Neural cell (in vitro differentiated cells): ENCODE results near the gene C12orf75. TPM values are rescaled to one million over a fixed set of nuclear protein-coding genes. Genes with fewer than 3 reads are reported as not detected.
"Not testable (repeated sequence)": the region's sequence is repeated elsewhere in the genome, so short reads cannot be mapped to it uniquely, and the experiment has no call there.

Experiments
- H2AFZ ChIP-seq: fragments of 200-600, 300-800 bp; sonication (generic), shearing (Covaris generic); 2 replicates; pipeline ENCODE4 v1.6.0; 2014; ENCODE audit warnings: low read depth, mild to moderate bottlenecking, antibody characterized with exemption, low read length, moderate library complexity
- H3F3A ChIP-seq: fragments of 200-600 bp; shearing (Covaris generic); 2 replicates; pipeline ENCODE4 v1.6.1; 2016; ENCODE audit warnings: mild to moderate bottlenecking, moderate library complexity, mixed read lengths, antibody characterized with exemption, low read length; ENCODE audit not compliant: insufficient read depth, poor library complexity, severe bottlenecking
- H3K27ac ChIP-seq: fragments of 200-600, 300-800 bp; sonication (generic), shearing (Covaris generic); 2 replicates; pipeline ENCODE4 v1.5.1; 2014; ENCODE audit warnings: mild to moderate bottlenecking, low read length, moderate library complexity
- H3K27me3 ChIP-seq: fragments of 300-800, 200-600 bp; sonication (generic), shearing (Covaris generic); 2 replicates; pipeline ENCODE4 v1.6.0; 2014; ENCODE audit warnings: mild to moderate bottlenecking, low read depth, low read length, moderate library complexity; ENCODE audit not compliant: insufficient read depth
- H3K36me3 ChIP-seq: fragments of 300-800, 200-600 bp; sonication (generic), shearing (Covaris generic); 2 replicates; pipeline ENCODE4 v1.5.1; 2014; ENCODE audit warnings: mild to moderate bottlenecking, antibody characterized with exemption, low read length, moderate library complexity; ENCODE audit not compliant: insufficient read depth
- H3K4me2 ChIP-seq: fragments of 300-800, 200-600 bp; sonication (generic), shearing (Covaris generic); 2 replicates; pipeline ENCODE4 v1.6.0; 2014; ENCODE audit warnings: mild to moderate bottlenecking, low read length
- H3K4me3 ChIP-seq: fragments of 300-800, 200-600 bp; sonication (generic), shearing (Covaris generic); 2 replicates; pipeline ENCODE4 v1.5.1; 2014; ENCODE audit warnings: mild to moderate bottlenecking, low read length, moderate library complexity
- H3K79me2 ChIP-seq: fragments of 200-600 bp; shearing (Covaris generic); replicated peaks from 2 replicates; pipeline ENCODE4 v1.6.0; 2014; ENCODE audit warnings: mild to moderate bottlenecking, low read length, moderate library complexity; ENCODE audit not compliant: insufficient read depth
- H3K9ac ChIP-seq: fragments of 300-800, 200-600 bp; sonication (generic), shearing (Covaris generic); 2 replicates; pipeline ENCODE4 v1.6.1; 2016; ENCODE audit warnings: mild to moderate bottlenecking, low read length, mixed read lengths
- H3K9me2 ChIP-seq: fragments of 200-600 bp; shearing (Covaris generic); 2 replicates; pipeline ENCODE4 v1.6.1; 2016; ENCODE audit warnings: mild to moderate bottlenecking, low read length, mixed read lengths; ENCODE audit not compliant: insufficient read depth
- H3K9me3 ChIP-seq: fragments of 200-600, 300-800 bp; sonication (generic), shearing (Covaris generic); 2 replicates; pipeline ENCODE4 v1.6.1; 2016; ENCODE audit warnings: mild to moderate bottlenecking, mixed run types, low read length, moderate library complexity, mixed read lengths
- H4K20me1 ChIP-seq: fragments of 200-600 bp; shearing (Covaris generic); 2 replicates; pipeline ENCODE4 v1.6.1; 2016; ENCODE audit warnings: mild to moderate bottlenecking, mixed run types; ENCODE audit not compliant: insufficient read depth
- CTCF ChIP-seq: fragments of 450-650 bp; IDR thresholded peaks from 2 replicates; pipeline ENCODE4 v1.5.1; 2014; ENCODE audit warnings: antibody characterized with exemption, mild to moderate bottlenecking, moderate library complexity; ENCODE audit not compliant: poor library complexity, severe bottlenecking
- EP300 ChIP-seq: fragments of 450-650 bp; conservative IDR thresholded peaks from 2 replicates; pipeline ENCODE4 v1.6.1; 2014; ENCODE audit warnings: antibody characterized with exemption, mild to moderate bottlenecking, moderate library complexity; ENCODE audit not compliant: poor library complexity, severe bottlenecking
- EZH2 ChIP-seq: fragments of 200-600, 300-800 bp; shearing (Covaris generic), sonication (generic); IDR thresholded peaks from 2 replicates; pipeline ENCODE4 v1.6.1; 2014; ENCODE audit warnings: antibody characterized with exemption, low read length, borderline replicate concordance, mild to moderate bottlenecking; ENCODE audit not compliant: insufficient read depth, poor library complexity, severe bottlenecking
- MXI1 ChIP-seq: fragments of 450-650 bp; conservative IDR thresholded peaks from 2 replicates; pipeline ENCODE4 v1.6.1; 2014; ENCODE audit warnings: antibody characterized with exemption, mild to moderate bottlenecking; ENCODE audit not compliant: poor library complexity, severe bottlenecking
- POLR2AphosphoS5 ChIP-seq: IDR thresholded peaks from 2 replicates; pipeline ENCODE4 v1.6.1; 2012
- RAD21 ChIP-seq: fragments of 450-650 bp; conservative IDR thresholded peaks from 2 replicates; pipeline ENCODE4 v1.6.1; 2014; ENCODE audit warnings: antibody characterized with exemption, mild to moderate bottlenecking, moderate library complexity
- REST ChIP-seq: IDR thresholded peaks from 2 replicates; pipeline ENCODE4 v1.6.1; 2012; ENCODE audit warnings: borderline replicate concordance
- SMC3 ChIP-seq: fragments of 450-650 bp; conservative IDR thresholded peaks from 2 replicates; pipeline ENCODE4 v1.6.1; 2014; ENCODE audit warnings: antibody characterized with exemption, mild to moderate bottlenecking, moderate library complexity; ENCODE audit not compliant: poor library complexity
- TAF1 ChIP-seq: IDR thresholded peaks from 2 replicates; pipeline ENCODE4 v1.6.1; 2012; ENCODE audit warnings: low read depth
- polyA plus RNA-seq: library from polyadenylated mRNA; depleted of rRNA; stranded (reverse); fragments of >200 nt; gene quantifications from 2 replicates; pipeline ENCODE4 v1.2.3, GENCODE V29; 2014

Gene C12orf75
- polyA plus RNA-seq, 1 donor from 2014 or later: 25.2 TPM

- H3K27ac ChIP-seq: no peak overlapping the region
- no peak overlapping the region for H3K4me3 ChIP-seq
- H3K36me3 ChIP-seq: no peaks in the 10 kb centered on the region
- H2AFZ ChIP-seq: no peak overlapping the region
- H3K27me3 ChIP-seq: no peaks in the 10 kb centered on the region
- no peaks in the 10 kb centered on the region for H3K79me2 ChIP-seq
- H3F3A ChIP-seq: no peaks in the 10 kb centered on the region
- H4K20me1 ChIP-seq: no peaks in the 10 kb centered on the region
- no peak overlapping the region for H3K4me2 ChIP-seq
- no peaks in the 10 kb centered on the region for H3K9me3 ChIP-seq
- TF ChIP-seq REST: no peak
- no peak for TF ChIP-seq SMC3
- TF ChIP-seq TAF1: no peak
- no peak for TF ChIP-seq RAD21
- no peak for TF ChIP-seq EP300
- no peak for TF ChIP-seq MXI1
- TF ChIP-seq POLR2AphosphoS5: no peak
- TF ChIP-seq CTCF: no peak
- no peak for TF ChIP-seq EZH2
- H3K9me2 ChIP-seq: no peaks in the 10 kb centered on the region
- no peak overlapping the region for H3K9ac ChIP-seq
These were observed 71.9 kb downstream of the C12orf75 start for GRCh38 chr12:105402366-105402765.

GRCh38 chr12:105403095-105403494, 72.6 kb downstream of the C12orf75 start:
- H3K9ac ChIP-seq: no peak overlapping the region
- H3K9me3 ChIP-seq: no peaks in the 10 kb centered on the region
- TF ChIP-seq RAD21 (no peak), REST (no peak), MXI1 (no peak), SMC3 (no peak), POLR2AphosphoS5 (no peak), EZH2 (no peak), TAF1 (no peak), EP300 (no peak), CTCF (no peak)

GRCh38 chr12:105404134-105404533, 73.6 kb downstream of the C12orf75 start:
- H2AFZ ChIP-seq, H3K9me2 ChIP-seq, H3K27me3 ChIP-seq, H3K4me2 ChIP-seq, H3K9ac ChIP-seq, H4K20me1 ChIP-seq, H3K36me3 ChIP-seq, H3K9me3 ChIP-seq, H3K4me3 ChIP-seq, H3K79me2 ChIP-seq, H3K27ac ChIP-seq, H3F3A ChIP-seq: not testable (repeated sequence)

More at GRCh38 chr12:105403095-105403494, 72.6 kb downstream of the C12orf75 start:
- H3K4me3 ChIP-seq: no peak overlapping the region
- no peak overlapping the region for H3K4me2 ChIP-seq
- H3K79me2 ChIP-seq: no peaks in the 10 kb centered on the region
- H3K27me3 ChIP-seq: no peaks in the 10 kb centered on the region
- H3K9me2 ChIP-seq: no peaks in the 10 kb centered on the region
- no peaks in the 10 kb centered on the region for H3F3A ChIP-seq
- no peak overlapping the region for H3K27ac ChIP-seq
- H2AFZ ChIP-seq: no peak overlapping the region
- H3K36me3 ChIP-seq: no peaks in the 10 kb centered on the region
- no peaks in the 10 kb centered on the region for H4K20me1 ChIP-seq
